Transverse colon (tissue), 4 donors: ENCODE data around the gene AGBL4. TPM values are rescaled to one million over a fixed set of nuclear protein-coding genes. Genes with fewer than 3 reads are reported as not detected.

Source experiments
- DNase-seq: peaks from one replicate; pipeline ENCODE4 v3.0.0-alpha.2; 2019
- H3K27ac ChIP-seq, 4 donors: fragments of 200-600 bp; sonication (generic); 2 replicates each; pipeline ENCODE4 v1.5.1; 2016 to 2018; ENCODE audit warnings: inconsistent platforms in 4 of 4
- H3K27me3 ChIP-seq: fragments of 200-600 bp; sonication (generic); 2 replicates; pipeline ENCODE4 v1.5.1; 2017; ENCODE audit warnings: inconsistent platforms
- H3K36me3 ChIP-seq, 4 donors: fragments of 200-600 bp; sonication (generic); 2 replicates each; pipeline ENCODE4 v1.5.1; 2017 to 2019; ENCODE audit warnings: inconsistent platforms in 4 of 4
- H3K4me1 ChIP-seq, 4 donors: fragments of 200-600 bp; sonication (generic); 2 replicates each; pipeline ENCODE4 v1.5.1; 2017 to 2020; ENCODE audit warnings: inconsistent platforms in 4 of 4
- H3K4me3 ChIP-seq, 4 donors: fragments of 200-600 bp; sonication (generic); 1 replicate in 1 of 4; 2 replicates in 3 of 4; pipeline versions ENCODE4 v1.5.1 to v1.6.1; 2017 to 2019; ENCODE audit warnings: inconsistent platforms in 4 of 4
- H3K9me3 ChIP-seq, 2 donors: fragments of 200-600 bp; sonication (generic); 2 replicates each; pipeline ENCODE4 v1.5.1; 2017 to 2019; ENCODE audit warnings: inconsistent platforms in 2 of 2
- CTCF ChIP-seq, 5 experiments: fragments of 200-600 bp in 3 of 5; fragments of 450-650 bp in 2 of 5; sonication (generic) in 3 of 5; IDR thresholded peaks; 1 replicate in 2 of 5; 2 replicates in 3 of 5; pipeline ENCODE4 v1.5.1; 2016 to 2017; ENCODE audit warnings: antibody characterized with exemption in 5 of 5, inconsistent platforms in 3 of 5, mild to moderate bottlenecking in 2 of 5, moderate library complexity in 1 of 5
- EP300 ChIP-seq: sonication (generic); formaldehyde crosslinking; IDR thresholded peaks from one replicate; pipeline ENCODE4 v1.6.1; 2017; ENCODE audit warnings: antibody characterized with exemption, low read depth
- POLR2A ChIP-seq: fragments of 450-650 bp; IDR thresholded peaks from one replicate; pipeline ENCODE4 v1.6.1; 2016; ENCODE audit warnings: antibody characterized with exemption, mild to moderate bottlenecking, moderate library complexity
- POLR2AphosphoS5 ChIP-seq, 3 donors: sonication (generic); formaldehyde crosslinking; IDR thresholded peaks; one replicate each; pipeline ENCODE4 v1.6.1; 2016; ENCODE audit warnings: antibody characterized with exemption in 3 of 3
- WGBS, 2 donors: methylation state at CpG; one replicate each; pipeline ENCODE4 v1.1.5; 2018; ENCODE audit warnings: low coverage in 1 of 2; 5-methylcytosine and 5-hydroxymethylcytosine counted together
- in situ Hi-C, 4 donors: fragments of 200-750 bp; cut with MboI; loops; one replicate each; pipeline versions ENCODE4 v1.15.0 to v1.15.1; 2017; ENCODE audit warnings: low sequenced_read_pairs in 3 of 4, low pct_ligation_motif_present in 1 of 4, low pct_unique_long_range_greater_than_20kb in 1 of 4
- intact Hi-C: fragments of 100-400 bp; cut with DNase I; formaldehyde crosslinking; loops from one replicate; pipeline ENCODE4 v1.15.1; 2023; ENCODE audit warnings: low total_unique reads
- total RNA-seq, 4 donors: library from RNA; depleted of rRNA; stranded (reverse); fragments of >200 nt; gene quantifications; one replicate each; pipeline ENCODE4 v1.1.0, GENCODE V29; 2016

The AGBL4 gene
- total RNA-seq, 4 donors from 2014 or later = 0.82 TPM; not detected in 3

- no peak for TF ChIP-seq CTCF (IDR thresholded peaks at IDR 0.05)
- no peak for TF ChIP-seq EP300
- TF ChIP-seq POLR2AphosphoS5 (IDR thresholded peaks at IDR 0.05) = no peak
- TF ChIP-seq POLR2A = no peak
- DNase-seq = no peak
- intact Hi-C loops (loop anchor here (5.0 kb wide), 1 partner anchor 544 kb away; no protein-coding TSS in a partner anchor), in situ Hi-C loops (no loop called here)
- Histone ChIP-seq H3K27me3 (no peaks in the 10 kb centered on the region), H3K36me3 (no peaks in the 10 kb centered on the region), H3K9me3 (no peaks in the 10 kb centered on the region), H3K4me1 (no peaks in the 10 kb centered on the region), H3K4me3 (no peak overlapping the region), H3K27ac (no peak overlapping the region)
Measured at GRCh38 chr1:48908606-48909005, 1115.1 kb downstream of the AGBL4 start.

GRCh38 chr1:48906729-48907128, 1117.0 kb downstream of the AGBL4 start:
- no peaks in the 10 kb centered on the region for H3K27me3 ChIP-seq
- no peaks in the 10 kb centered on the region for H3K4me1 ChIP-seq
- H3K4me3 ChIP-seq = no peak overlapping the region
- 55% methylated on average over 1 of the region's 1 CpG; no CpG with 5 or more reads in 1 of the 2 donors for WGBS, 2 donors
- DNase-seq = no peak
- no peaks in the 10 kb centered on the region for H3K9me3 ChIP-seq
- TF ChIP-seq EP300 (no peak), POLR2A (no peak), POLR2AphosphoS5 (IDR thresholded peaks at IDR 0.05) (no peak), CTCF (IDR thresholded peaks at IDR 0.05) (no peak)
- H3K36me3 ChIP-seq = no peaks in the 10 kb centered on the region
- in situ Hi-C loops = no loop called here
- H3K27ac ChIP-seq = no peak overlapping the region
- intact Hi-C loops = loop anchor here (5.0 kb wide), 1 partner anchor 546 kb away; no protein-coding TSS in a partner anchor

GRCh38 chr1:48906164-48906563, 1117.6 kb downstream of the AGBL4 start:
- 64 to 65% methylated on average over 1 of the region's 1 CpG for WGBS, 2 donors
- in situ Hi-C loops (no loop called here), intact Hi-C loops (loop anchor here (5.0 kb wide), 1 partner anchor 546 kb away; no protein-coding TSS in a partner anchor)
- Histone ChIP-seq H3K36me3 (no peaks in the 10 kb centered on the region), H3K27ac (no peak overlapping the region), H3K4me3 (no peak overlapping the region), H3K4me1 (no peaks in the 10 kb centered on the region), H3K27me3 (no peaks in the 10 kb centered on the region), H3K9me3 (no peaks in the 10 kb centered on the region)
- no peak for DNase-seq
- TF ChIP-seq POLR2AphosphoS5 (IDR thresholded peaks at IDR 0.05) = no peak

DNA sequence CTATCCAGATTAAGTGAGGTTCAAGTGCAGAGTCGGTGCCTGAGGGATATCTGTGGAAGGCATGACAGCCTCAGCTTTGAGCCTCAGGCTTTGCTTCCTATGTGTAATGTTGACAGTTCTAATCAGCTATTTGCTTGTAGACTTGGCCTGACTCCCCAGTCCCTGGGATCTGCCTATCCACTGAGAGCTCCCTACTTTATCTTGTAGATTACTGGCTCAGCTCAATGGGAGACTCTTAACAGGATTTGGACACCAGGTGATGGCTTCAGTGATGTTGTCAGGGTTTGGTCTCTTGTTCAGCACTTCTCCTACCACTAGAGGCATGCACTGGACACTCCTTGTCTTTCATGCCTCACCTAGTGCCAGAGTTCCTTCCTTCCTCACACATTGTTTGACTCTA, 1120.5 kb downstream of the AGBL4 start:
- H3K27me3 ChIP-seq = no peaks in the 10 kb centered on the region
- TF ChIP-seq POLR2A = no peak
- TF ChIP-seq POLR2AphosphoS5 (IDR thresholded peaks at IDR 0.05) = no peak
- no peak for TF ChIP-seq EP300
- no peak for TF ChIP-seq CTCF (IDR thresholded peaks at IDR 0.05)
- DNase-seq = no peak
- no peak overlapping the region for H3K4me3 ChIP-seq
- H3K4me1 ChIP-seq = no peaks in the 10 kb centered on the region
- WGBS, 2 donors = 83% methylated on average over 1 of the region's 1 CpG; no CpG with 5 or more reads in 1 of the 2 donors
- H3K36me3 ChIP-seq = no peaks in the 10 kb centered on the region
- no peak overlapping the region for H3K27ac ChIP-seq
- intact Hi-C loops = no loop called here
- no peaks in the 10 kb centered on the region for H3K9me3 ChIP-seq
- in situ Hi-C loops = no loop called here

GRCh38 chr1:48898894-48899293, 1124.9 kb downstream of the AGBL4 start:
- TF ChIP-seq POLR2AphosphoS5 (IDR thresholded peaks at IDR 0.05) = no peak
- no peak for TF ChIP-seq POLR2A
- no peak for TF ChIP-seq EP300
- no peak for TF ChIP-seq CTCF (IDR thresholded peaks at IDR 0.05)
- H3K4me3 ChIP-seq = no peak overlapping the region
- 97% methylated on average over 29 of the region's 32 CpGs; no CpG with 5 or more reads in 1 of the 2 donors for WGBS, 2 donors
- in situ Hi-C loops (no loop called here), intact Hi-C loops (no loop called here)
- H3K4me1 ChIP-seq = no peaks in the 10 kb centered on the region
- H3K36me3 ChIP-seq = no peaks in the 10 kb centered on the region
- H3K27me3 ChIP-seq = no peaks in the 10 kb centered on the region
- no peaks in the 10 kb centered on the region for H3K9me3 ChIP-seq
- DNase-seq = no peak
- H3K27ac ChIP-seq = no peak overlapping the region
